Measurements from ENCODE around the gene MAP3K20. TPM values are rescaled to one million over a fixed set of nuclear protein-coding genes. Genes with fewer than 3 reads are reported as not detected.
A peak's percentile ranks its signal among the peaks of the same experiment; 100 is the strongest.

The MAP3K20 gene
- total RNA-seq, 1 donor from 2014 or later, result 33.7 TPM

GRCh38 chr2:173109253-173110188, 33.9 kb downstream of the MAP3K20 start:
- Mint-ChIP-seq H3K27ac (peak overlapping the region; percentile 93), H3K9me3 (peaks cover 39% of the 10 kb centered on the region), H3K4me3 (no peak overlapping the region), H3K36me3 (peaks cover 41% of the 10 kb centered on the region), H3K4me1 (peaks cover 14% of the 10 kb centered on the region), H3K27me3 (ENCODE audit: low read depth) (no peaks in the 10 kb centered on the region)
- DNase-seq (ENCODE audit: low spot score in 2 of 2, unreplicated experiment in 2 of 2), result no peak
- TF ChIP-seq CTCF (IDR thresholded peaks at IDR 0.05; ENCODE audit: unreplicated experiment), result no peak

- no peak overlapping the region for H3K4me3 Mint-ChIP-seq
- H3K9me3 Mint-ChIP-seq, result peaks cover 28% of the 10 kb centered on the region
- no peak for TF ChIP-seq CTCF (IDR thresholded peaks at IDR 0.05; ENCODE audit: unreplicated experiment)
- no peak overlapping the region for H3K27ac Mint-ChIP-seq
- H3K27me3 Mint-ChIP-seq (ENCODE audit: low read depth), result no peaks in the 10 kb centered on the region
- peaks cover 33% of the 10 kb centered on the region for H3K36me3 Mint-ChIP-seq
- DNase-seq (ENCODE audit: low spot score in 2 of 2, unreplicated experiment in 2 of 2), result no peak
- H3K4me1 Mint-ChIP-seq, result no peaks in the 10 kb centered on the region
These were observed 42.0 kb downstream of the MAP3K20 start for GRCh38 chr2:173117678-173118077.

GRCh38 chr2:173118395-173118794, 42.7 kb downstream of the MAP3K20 start:
- TF ChIP-seq CTCF (IDR thresholded peaks at IDR 0.05; ENCODE audit: unreplicated experiment), result no peak
- peaks cover 23% of the 10 kb centered on the region for H3K9me3 Mint-ChIP-seq
- H3K4me3 Mint-ChIP-seq, result no peak overlapping the region
- H3K4me1 Mint-ChIP-seq, result no peaks in the 10 kb centered on the region
- H3K27me3 Mint-ChIP-seq (ENCODE audit: low read depth), result no peaks in the 10 kb centered on the region
- DNase-seq (ENCODE audit: low spot score in 2 of 2, unreplicated experiment in 2 of 2), result no peak
- no peak overlapping the region for H3K27ac Mint-ChIP-seq
- H3K36me3 Mint-ChIP-seq, result peaks cover 30% of the 10 kb centered on the region

- no peak overlapping the region for H3K27ac Mint-ChIP-seq
- H3K4me1 Mint-ChIP-seq, result no peaks in the 10 kb centered on the region
- TF ChIP-seq CTCF (IDR thresholded peaks at IDR 0.05; ENCODE audit: unreplicated experiment), result no peak
These were observed 43.6 kb downstream of the MAP3K20 start for GRCh38 chr2:173119069-173119807.

GRCh38 chr2:173119944-173120343, 44.3 kb downstream of the MAP3K20 start:
- H3K27ac Mint-ChIP-seq, result no peak overlapping the region
- no peak for DNase-seq (ENCODE audit: low spot score in 2 of 2, unreplicated experiment in 2 of 2)

More at GRCh38 chr2:173119069-173119807, 43.6 kb downstream of the MAP3K20 start:
- H3K9me3 Mint-ChIP-seq, result peaks cover 15% of the 10 kb centered on the region
- H3K36me3 Mint-ChIP-seq, result peaks cover 21% of the 10 kb centered on the region
- H3K4me3 Mint-ChIP-seq, result no peak overlapping the region
- no peak for DNase-seq (ENCODE audit: low spot score in 2 of 2, unreplicated experiment in 2 of 2)
- no peaks in the 10 kb centered on the region for H3K27me3 Mint-ChIP-seq (ENCODE audit: low read depth)

More at GRCh38 chr2:173119944-173120343, 44.3 kb downstream of the MAP3K20 start:
- Mint-ChIP-seq H3K9me3 (peaks cover 8% of the 10 kb centered on the region), H3K36me3 (peaks cover 14% of the 10 kb centered on the region), H3K4me3 (no peak overlapping the region), H3K27me3 (ENCODE audit: low read depth) (no peaks in the 10 kb centered on the region), H3K4me1 (no peaks in the 10 kb centered on the region)
- no peak for TF ChIP-seq CTCF (IDR thresholded peaks at IDR 0.05; ENCODE audit: unreplicated experiment)

Data from mesothelial cell of epicardium (in vitro differentiated cells).